ENCODE measurements around the gene PKDREJ. TPM values are rescaled to one million over a fixed set of nuclear protein-coding genes. Genes with fewer than 3 reads are reported as not detected.

Gene PKDREJ
- total RNA-seq, 2 experiments from 2014 or later: not detected

Other genes with a start within 250 kb of the PKDREJ start
- gene PPARA, start 112.8 kb downstream of the PKDREJ start, total RNA-seq: 10 to 100 TPM; 17.9 to 18.1 TPM
- gene CDPF1, start 13.1 kb downstream of the PKDREJ start, total RNA-seq: 10 to 100 TPM; 11.6 to 11.7 TPM
- 10 to 100 TPM; 20.0 to 25.1 TPM for gene TTC38, start 4.7 kb upstream of the PKDREJ start, total RNA-seq
- 100 to 1,000 TPM; 111 to 114 TPM for gene GTSE1, start 33.5 kb upstream of the PKDREJ start, total RNA-seq
- 10 to 100 TPM; 84.0 to 84.6 TPM for gene TRMU, start 72.4 kb upstream of the PKDREJ start, total RNA-seq